ENCODE results near the gene FOXN1.

The FOXN1 gene

GRCh38 chr17:28527859-28528258 is 21.7 kb downstream of the FOXN1 start:
- DNase-seq: no peak

- DNase-seq: no peak
Measured at GRCh38 chr17:28528327-28529012, 22.3 kb downstream of the FOXN1 start.

GRCh38 chr17:28529013-28529400 is 22.9 kb downstream of the FOXN1 start:
- no peak for DNase-seq

- DNase-seq: no peak
Measured at GRCh38 chr17:28530250-28530649, 24.1 kb downstream of the FOXN1 start.

- no peak for DNase-seq
Measured at GRCh38 chr17:28530926-28531325, 24.8 kb downstream of the FOXN1 start.

GRCh38 chr17:28532050-28532960 is 26.2 kb downstream of the FOXN1 start:
- DNase-seq: no peak

GRCh38 chr17:28533091-28533807 is 27.1 kb downstream of the FOXN1 start:
- DNase-seq: no peak

- DNase-seq: no peak
Measured at GRCh38 chr17:28534740-28535375, 28.7 kb downstream of the FOXN1 start.

GRCh38 chr17:28536532-28537218 is 30.5 kb downstream of the FOXN1 start:
- no peak for DNase-seq

GRCh38 chr17:28537219-28537610 is 31.1 kb downstream of the FOXN1 start:
- DNase-seq: no peak

- no peak for DNase-seq
Measured at GRCh38 chr17:28538296-28538895, 32.2 kb downstream of the FOXN1 start.

GRCh38 chr17:28540231-28540630 is 34.1 kb downstream of the FOXN1 start:
- no peak for DNase-seq

- no peak for DNase-seq
Measured at GRCh38 chr17:28541439-28541838, 35.3 kb downstream of the FOXN1 start.

- no peak for DNase-seq
Measured at GRCh38 chr17:28544402-28545140, 38.4 kb downstream of the FOXN1 start.

- no peak for DNase-seq
Measured at GRCh38 chr17:28545141-28545503, 39.0 kb downstream of the FOXN1 start.

GRCh38 chr17:28545787-28546415 is 39.8 kb downstream of the FOXN1 start:
- no peak for DNase-seq

- DNase-seq: no peak
Measured at GRCh38 chr17:28547096-28547622, 41.0 kb downstream of the FOXN1 start.

- peak; percentile 45 for DNase-seq
Measured at GRCh38 chr17:28547623-28548416, 41.7 kb downstream of the FOXN1 start.

- DNase-seq: no peak
Measured at GRCh38 chr17:28548417-28549130, 42.4 kb downstream of the FOXN1 start.
